ENCODE data around the gene LENG1. TPM values are rescaled to one million over a fixed set of nuclear protein-coding genes. Genes with fewer than 3 reads are reported as not detected.
A peak's percentile ranks its signal among the peaks of the same experiment; 100 is the strongest.
"Not testable (repeated sequence)": the region's sequence is repeated elsewhere in the genome, so short reads cannot be mapped to it uniquely, and the experiment has no call there.

The LENG1 gene
- total and polyA plus RNA-seq, 10 donors: 7.4 to 14.6 (median 9.0) TPM

DNA sequence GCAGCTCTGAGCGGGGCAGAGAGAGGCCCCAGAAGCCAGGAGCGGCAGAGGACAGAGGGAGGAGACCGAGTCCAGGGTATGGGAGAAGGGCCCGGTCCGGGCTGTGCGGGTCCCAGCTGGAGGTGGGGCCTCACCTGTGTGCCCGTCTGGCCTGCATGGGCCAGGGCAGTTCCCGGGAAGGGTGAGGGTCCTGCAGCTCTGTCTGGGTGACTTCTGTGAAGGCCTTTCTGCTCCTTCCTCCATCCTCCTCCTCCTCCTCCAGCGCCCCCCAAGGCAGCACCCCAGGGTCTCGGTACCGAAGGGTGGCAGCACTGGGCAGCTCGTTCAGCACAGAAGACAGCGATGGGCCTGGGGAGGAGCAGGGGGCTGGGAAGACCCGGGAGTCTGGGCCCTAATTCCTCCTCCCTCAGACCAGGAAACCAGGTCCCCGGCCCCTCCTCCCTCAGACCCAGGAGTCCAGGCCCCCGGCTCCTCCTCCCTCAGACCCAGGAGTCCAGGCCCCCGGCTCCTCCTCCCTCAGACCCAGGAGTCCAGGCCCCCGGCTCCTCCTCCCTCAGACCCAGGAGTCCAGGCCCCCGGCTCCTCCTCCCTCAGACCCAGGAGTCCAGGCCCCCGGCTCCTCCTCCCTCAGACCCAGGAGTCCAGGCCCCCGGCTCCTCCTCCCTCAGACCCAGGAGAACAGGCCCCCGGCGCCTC is 12.4 kb upstream of the LENG1 start:
- intact Hi-C loops (cut with DNase I; ENCODE audit: low total_unique reads); H3K4me3 ChIP-seq; H3K27ac ChIP-seq; H3K9me3 ChIP-seq; DNase-seq: not testable (repeated sequence)
- peaks cover 0 to 25% (median 4%) of the 10 kb centered on the region in 7 donors for H3K27me3 ChIP-seq (replicated peaks in 1 of 7)
- TF ChIP-seq POLR2AphosphoS5 (IDR thresholded peaks at IDR 0.05): peak in 1 of 3 donors; percentile 20
- 67 to 91% (median 82%) methylated on average over 8 to 19 of the region's 23 CpGs for WGBS, 5 donors
- H3K36me3 ChIP-seq: peaks cover 0 to 27% (median 0%) of the 10 kb centered on the region in 6 donors
- peaks cover 5 to 32% (median 20%) of the 10 kb centered on the region in 6 donors for H3K4me1 ChIP-seq

DNA sequence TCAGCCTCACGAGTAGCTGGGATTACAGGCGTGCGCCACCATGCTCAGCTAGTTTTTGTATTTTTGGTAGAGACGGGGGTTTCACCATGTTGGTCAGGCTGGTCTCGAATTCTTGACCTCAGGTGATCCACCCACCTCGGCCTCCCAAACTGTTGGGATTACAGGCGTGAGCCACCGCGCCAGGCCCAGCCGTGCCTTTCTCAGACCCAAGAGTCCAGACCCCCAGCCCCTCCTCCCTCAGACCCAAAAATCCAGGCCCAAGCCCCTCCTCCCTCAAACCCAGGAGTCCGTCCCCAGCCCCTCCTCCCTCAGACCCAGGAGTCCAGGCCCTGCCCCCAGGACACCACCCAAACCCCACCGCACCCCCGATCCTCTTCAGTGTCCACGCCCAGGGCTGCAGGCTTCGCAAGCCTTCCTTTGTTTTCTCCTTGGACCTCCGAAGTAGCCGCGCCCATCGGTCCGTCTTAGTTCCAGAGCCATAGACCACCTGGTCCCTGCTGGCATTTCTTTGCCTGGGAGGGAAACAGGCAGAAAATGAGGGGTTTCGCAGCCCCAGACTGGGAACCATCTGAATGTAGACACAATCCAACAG is 9.7 kb upstream of the LENG1 start:
- peaks cover 0 to 7% (median 0%) of the 10 kb centered on the region in 6 donors for H3K36me3 ChIP-seq
- no peak overlapping the region for H3K4me3 ChIP-seq
- H3K27me3 ChIP-seq (replicated peaks in 1 of 7): peaks cover 0 to 41% (median 10%) of the 10 kb centered on the region in 7 donors
- intact Hi-C loops (cut with DNase I; ENCODE audit: low total_unique reads): loop anchor here (5.0 kb wide), 1 partner anchor 63 kb away; no protein-coding TSS in a partner anchor
- no peak for DNase-seq
- H3K9me3 ChIP-seq: no peaks in the 10 kb centered on the region
- no peak overlapping the region for H3K27ac ChIP-seq
- H3K4me1 ChIP-seq: peaks cover 5 to 40% (median 27%) of the 10 kb centered on the region in 6 donors
- TF ChIP-seq, protein P1, sequence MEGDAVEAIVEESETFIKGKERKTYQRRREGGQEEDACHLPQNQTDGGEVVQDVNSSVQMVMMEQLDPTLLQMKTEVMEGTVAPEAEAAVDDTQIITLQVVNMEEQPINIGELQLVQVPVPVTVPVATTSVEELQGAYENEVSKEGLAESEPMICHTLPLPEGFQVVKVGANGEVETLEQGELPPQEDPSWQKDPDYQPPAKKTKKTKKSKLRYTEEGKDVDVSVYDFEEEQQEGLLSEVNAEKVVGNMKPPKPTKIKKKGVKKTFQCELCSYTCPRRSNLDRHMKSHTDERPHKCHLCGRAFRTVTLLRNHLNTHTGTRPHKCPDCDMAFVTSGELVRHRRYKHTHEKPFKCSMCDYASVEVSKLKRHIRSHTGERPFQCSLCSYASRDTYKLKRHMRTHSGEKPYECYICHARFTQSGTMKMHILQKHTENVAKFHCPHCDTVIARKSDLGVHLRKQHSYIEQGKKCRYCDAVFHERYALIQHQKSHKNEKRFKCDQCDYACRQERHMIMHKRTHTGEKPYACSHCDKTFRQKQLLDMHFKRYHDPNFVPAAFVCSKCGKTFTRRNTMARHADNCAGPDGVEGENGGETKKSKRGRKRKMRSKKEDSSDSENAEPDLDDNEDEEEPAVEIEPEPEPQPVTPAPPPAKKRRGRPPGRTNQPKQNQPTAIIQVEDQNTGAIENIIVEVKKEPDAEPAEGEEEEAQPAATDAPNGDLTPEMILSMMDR (IDR thresholded peaks at IDR 0.05 in 8 of 11, conservative IDR thresholded peaks at IDR 0.05 in 3 of 11): no peak
- TF ChIP-seq POLR2AphosphoS5 (IDR thresholded peaks at IDR 0.05) (no peak), POLR2A (IDR thresholded peaks at IDR 0.05) (no peak)
- 83 to 91% (median 90%) methylated on average over 21 of the region's 21 CpGs for WGBS, 5 donors

DNA sequence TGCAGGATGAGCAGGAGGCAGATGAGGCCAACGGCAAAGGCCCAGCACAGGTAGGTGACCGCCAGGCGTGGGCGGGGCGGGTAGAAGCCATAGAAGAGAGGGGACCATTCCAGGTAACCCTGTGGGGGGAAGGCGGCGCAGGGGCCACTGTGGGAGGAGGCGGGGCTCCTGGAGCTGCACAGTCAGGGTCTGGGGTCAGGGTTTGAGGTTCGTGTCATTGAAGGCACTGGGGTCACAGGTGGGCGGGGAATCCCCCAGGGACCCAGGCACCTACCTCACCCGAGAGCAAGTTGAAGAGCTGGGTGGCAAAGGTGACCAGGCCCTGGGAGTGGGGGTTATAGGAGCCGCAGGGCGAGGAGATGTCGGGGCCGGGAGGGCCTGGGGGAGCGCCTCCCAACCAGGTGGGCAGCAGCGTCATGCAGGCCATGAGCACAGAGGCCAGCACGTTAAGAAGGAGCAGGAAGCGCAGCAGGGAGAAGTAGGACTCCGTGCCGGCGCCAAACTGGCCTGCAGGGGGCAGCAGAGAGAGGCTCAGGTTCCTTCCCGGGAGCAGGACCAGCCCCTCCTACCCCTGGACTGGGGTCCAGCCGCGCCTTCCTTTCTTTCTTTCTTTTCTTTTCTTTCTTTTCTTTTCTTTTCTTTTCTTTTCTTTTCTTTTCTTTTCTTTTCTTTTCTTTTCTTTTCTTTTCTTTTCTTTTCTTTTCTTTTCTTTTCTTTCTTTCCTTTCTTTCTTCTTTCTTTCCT is 8.8 kb upstream of the LENG1 start:
- intact Hi-C loops (cut with DNase I; ENCODE audit: low total_unique reads): loop anchor here (5.0 kb wide), 1 partner anchor 64 kb away; no protein-coding TSS in a partner anchor

DNA sequence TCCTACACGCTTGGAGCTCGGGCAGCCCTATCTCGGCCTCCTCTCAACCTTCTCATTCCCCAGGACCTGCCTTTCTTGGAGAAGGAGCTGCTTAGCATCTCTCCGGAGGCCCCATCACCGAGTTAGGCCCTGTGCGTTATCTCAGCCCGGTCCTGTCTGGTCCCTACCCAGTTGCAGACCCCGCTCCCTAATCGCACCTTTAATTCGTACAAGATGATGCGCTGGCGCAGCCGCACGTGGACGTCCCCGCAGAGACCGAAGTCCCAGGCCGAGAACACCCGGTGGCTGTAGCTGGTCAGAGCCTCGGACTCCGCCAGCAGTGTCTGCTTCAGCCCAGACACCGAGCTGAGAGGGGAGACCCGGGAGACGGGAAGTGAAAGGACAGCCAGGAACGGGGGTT is 5.7 kb upstream of the LENG1 start:
- Histone ChIP-seq H3K27me3 (replicated peaks in 1 of 7) (peaks cover 0 to 31% (median 10%) of the 10 kb centered on the region in 7 donors), H3K36me3 (no peaks in the 10 kb centered on the region), H3K27ac (no peak overlapping the region), H3K4me1 (peaks cover 19 to 62% (median 48%) of the 10 kb centered on the region in 6 donors), H3K4me3 (no peak overlapping the region), H3K9me3 (no peaks in the 10 kb centered on the region)
- TF ChIP-seq POLR2A (IDR thresholded peaks at IDR 0.05) (no peak), POLR2AphosphoS5 (IDR thresholded peaks at IDR 0.05) (no peak)
- TF ChIP-seq, protein P1 (IDR thresholded peaks at IDR 0.05 in 8 of 11, conservative IDR thresholded peaks at IDR 0.05 in 3 of 11): no peak
- intact Hi-C loops (cut with DNase I; ENCODE audit: low total_unique reads): loop anchor here (5.0 kb wide), 1 partner anchor 67 kb away; no protein-coding TSS in a partner anchor
- WGBS, 5 donors: 92 to 94% (median 93%) methylated on average over 25 of the region's 25 CpGs
- DNase-seq: no peak

More for the DNA sequence above, 8.8 kb upstream of the LENG1 start:
- H3K9me3 ChIP-seq: no peaks in the 10 kb centered on the region
- WGBS, 5 donors: 25 to 29% (median 27%) methylated on average over 20 to 25 of the region's 25 CpGs
- H3K4me3 ChIP-seq: peak overlapping the region in 1 of 8 donors; percentile 34
- H3K27ac ChIP-seq: peak overlapping the region in 2 of 8 donors; percentile 21 to 54
- DNase-seq: peak; percentile 98
- TF ChIP-seq POLR2AphosphoS5 (IDR thresholded peaks at IDR 0.05): peak; percentile 58 to 69 (median 64)
- TF ChIP-seq, protein P1 (IDR thresholded peaks at IDR 0.05 in 8 of 11, conservative IDR thresholded peaks at IDR 0.05 in 3 of 11): peak; percentile 80 to 98 (median 90)
- no peak for TF ChIP-seq POLR2A (IDR thresholded peaks at IDR 0.05)
- H3K4me1 ChIP-seq: peaks cover 2 to 40% (median 24%) of the 10 kb centered on the region in 6 donors
- H3K27me3 ChIP-seq (replicated peaks in 1 of 7): peaks cover 0 to 41% (median 10%) of the 10 kb centered on the region in 7 donors
- no peaks in the 10 kb centered on the region for H3K36me3 ChIP-seq

Data from spleen (tissue), 11 donors.